Loucy (cell line): ENCODE measurements around the gene FAHD2B.

Experiments
- EZH2phosphoT487 ChIP-seq: fragments of 200-600 bp; IDR thresholded peaks from 2 replicates; pipeline ENCODE4 v1.6.1; 2018; ENCODE audit warnings: antibody characterized with exemption, mild to moderate bottlenecking, moderate library complexity, borderline replicate concordance
- TF ChIP-seq, protein P1 (sequence below): fragments of 200-600 bp; sonication (generic); conservative IDR thresholded peaks from 2 replicates; pipeline ENCODE4 v1.5.1; 2014; ENCODE audit warnings: mild to moderate bottlenecking, antibody characterized with exemption, low read length

GRCh38 chr2:97067279-97068004 lies 27.2 kb downstream of the FAHD2B start:
- TF ChIP-seq, protein P1, sequence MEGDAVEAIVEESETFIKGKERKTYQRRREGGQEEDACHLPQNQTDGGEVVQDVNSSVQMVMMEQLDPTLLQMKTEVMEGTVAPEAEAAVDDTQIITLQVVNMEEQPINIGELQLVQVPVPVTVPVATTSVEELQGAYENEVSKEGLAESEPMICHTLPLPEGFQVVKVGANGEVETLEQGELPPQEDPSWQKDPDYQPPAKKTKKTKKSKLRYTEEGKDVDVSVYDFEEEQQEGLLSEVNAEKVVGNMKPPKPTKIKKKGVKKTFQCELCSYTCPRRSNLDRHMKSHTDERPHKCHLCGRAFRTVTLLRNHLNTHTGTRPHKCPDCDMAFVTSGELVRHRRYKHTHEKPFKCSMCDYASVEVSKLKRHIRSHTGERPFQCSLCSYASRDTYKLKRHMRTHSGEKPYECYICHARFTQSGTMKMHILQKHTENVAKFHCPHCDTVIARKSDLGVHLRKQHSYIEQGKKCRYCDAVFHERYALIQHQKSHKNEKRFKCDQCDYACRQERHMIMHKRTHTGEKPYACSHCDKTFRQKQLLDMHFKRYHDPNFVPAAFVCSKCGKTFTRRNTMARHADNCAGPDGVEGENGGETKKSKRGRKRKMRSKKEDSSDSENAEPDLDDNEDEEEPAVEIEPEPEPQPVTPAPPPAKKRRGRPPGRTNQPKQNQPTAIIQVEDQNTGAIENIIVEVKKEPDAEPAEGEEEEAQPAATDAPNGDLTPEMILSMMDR, result no peak
- no peak for TF ChIP-seq EZH2phosphoT487
